Lower lobe of right lung (tissue), 2 donors: ENCODE data around the gene INPP4A. TPM values are rescaled to one million over a fixed set of nuclear protein-coding genes. Genes with fewer than 3 reads are reported as not detected.

ENCODE experiments used
- ATAC-seq, 2 donors: fragments of 200-7000 bp; cut with Tn5 transposase; one replicate each; pipeline ENCODE4 v1.9.1; 2020 to 2022; ENCODE audit warnings: mild to moderate bottlenecking in 2 of 2, moderate library complexity in 2 of 2
- DNase-seq: peaks from one replicate; pipeline ENCODE4 v3.0.0-alpha.2; 2020
- H3K27ac ChIP-seq: fragments of 200-600 bp; one replicate; pipeline ENCODE4 v1.8.0; 2022
- H3K27me3 ChIP-seq: fragments of 200-600 bp; one replicate; pipeline ENCODE4 v1.8.0; 2022; ENCODE audit warnings: low read depth
- H3K36me3 ChIP-seq: fragments of 200-600 bp; one replicate; pipeline ENCODE4 v1.8.0; 2022; ENCODE audit warnings: mild to moderate bottlenecking
- H3K4me1 ChIP-seq: fragments of 200-600 bp; one replicate; pipeline ENCODE4 v1.8.0; 2022
- H3K4me3 ChIP-seq: fragments of 200-600 bp; one replicate; pipeline ENCODE4 v1.8.0; 2022; ENCODE audit warnings: mild to moderate bottlenecking
- H3K9me3 ChIP-seq: fragments of 200-600 bp; one replicate; pipeline ENCODE4 v1.8.0; 2022
- intact Hi-C: fragments of 100-400 bp; cut with DNase I; formaldehyde crosslinking; loops from one replicate; pipeline ENCODE4 v1.11.0; 2022
- total RNA-seq: library from RNA; stranded (reverse); fragmentation: NEBNext Ultra II Directional; extraction: Animal tissue kit (Norgen Biotek cat#: 25700); gene quantifications from one replicate; pipeline ENCODE4 v1.2.1, GENCODE V29; 2021
- TF ChIP-seq, protein P1 (sequence below): fragments of 200-600 bp; IDR thresholded peaks from one replicate; pipeline ENCODE4 v1.8.0; 2022; ENCODE audit warnings: antibody characterized with exemption, mild to moderate bottlenecking
- donor health status: DM: no; HTN: yes; CAD: no; lungs with severe emphysema.

INPP4A gene
- total RNA-seq, 1 donor from 2014 or later, result 35.6 TPM

DNA sequence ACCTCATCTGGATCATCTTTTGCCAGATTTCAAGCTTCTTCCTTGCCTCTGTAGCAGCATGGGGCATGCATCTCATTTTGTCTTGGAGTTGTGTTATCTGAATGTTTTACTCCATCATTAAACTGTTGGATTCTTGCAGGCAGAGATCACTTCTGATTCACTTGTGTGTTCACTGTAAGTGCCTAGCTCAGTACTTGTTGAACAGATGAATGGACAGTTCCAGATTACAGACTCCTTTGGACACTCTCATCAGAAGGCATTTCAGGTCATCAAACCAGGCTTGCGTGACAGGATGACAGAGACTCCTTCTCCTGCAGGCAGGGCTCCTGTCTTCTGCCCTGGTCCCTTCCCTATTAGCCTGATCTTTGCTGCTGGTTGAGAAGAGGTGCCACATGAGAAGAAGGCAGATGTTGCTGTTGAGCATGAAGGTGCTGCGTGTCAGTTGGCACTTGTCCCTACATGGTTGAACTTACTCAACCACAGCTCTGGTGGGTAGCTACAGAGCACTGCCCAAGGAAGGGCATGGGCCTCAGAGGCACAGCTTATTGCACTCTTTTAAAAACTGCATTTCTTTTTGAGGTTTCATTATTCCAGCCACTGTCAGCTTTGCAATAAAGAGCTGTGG lies 58.9 kb downstream of the INPP4A start:
- no peak for ATAC-seq
- Histone ChIP-seq H3K4me3 (no peak overlapping the region), H3K27me3 (no peaks in the 10 kb centered on the region), H3K36me3 (no peaks in the 10 kb centered on the region), H3K4me1 (peaks cover 67% of the 10 kb centered on the region), H3K27ac (no peak overlapping the region), H3K9me3 (no peaks in the 10 kb centered on the region)
- TF ChIP-seq, protein P1, sequence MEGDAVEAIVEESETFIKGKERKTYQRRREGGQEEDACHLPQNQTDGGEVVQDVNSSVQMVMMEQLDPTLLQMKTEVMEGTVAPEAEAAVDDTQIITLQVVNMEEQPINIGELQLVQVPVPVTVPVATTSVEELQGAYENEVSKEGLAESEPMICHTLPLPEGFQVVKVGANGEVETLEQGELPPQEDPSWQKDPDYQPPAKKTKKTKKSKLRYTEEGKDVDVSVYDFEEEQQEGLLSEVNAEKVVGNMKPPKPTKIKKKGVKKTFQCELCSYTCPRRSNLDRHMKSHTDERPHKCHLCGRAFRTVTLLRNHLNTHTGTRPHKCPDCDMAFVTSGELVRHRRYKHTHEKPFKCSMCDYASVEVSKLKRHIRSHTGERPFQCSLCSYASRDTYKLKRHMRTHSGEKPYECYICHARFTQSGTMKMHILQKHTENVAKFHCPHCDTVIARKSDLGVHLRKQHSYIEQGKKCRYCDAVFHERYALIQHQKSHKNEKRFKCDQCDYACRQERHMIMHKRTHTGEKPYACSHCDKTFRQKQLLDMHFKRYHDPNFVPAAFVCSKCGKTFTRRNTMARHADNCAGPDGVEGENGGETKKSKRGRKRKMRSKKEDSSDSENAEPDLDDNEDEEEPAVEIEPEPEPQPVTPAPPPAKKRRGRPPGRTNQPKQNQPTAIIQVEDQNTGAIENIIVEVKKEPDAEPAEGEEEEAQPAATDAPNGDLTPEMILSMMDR, result no peak
- no peak for DNase-seq
- intact Hi-C loops, result no loop called here

DNA sequence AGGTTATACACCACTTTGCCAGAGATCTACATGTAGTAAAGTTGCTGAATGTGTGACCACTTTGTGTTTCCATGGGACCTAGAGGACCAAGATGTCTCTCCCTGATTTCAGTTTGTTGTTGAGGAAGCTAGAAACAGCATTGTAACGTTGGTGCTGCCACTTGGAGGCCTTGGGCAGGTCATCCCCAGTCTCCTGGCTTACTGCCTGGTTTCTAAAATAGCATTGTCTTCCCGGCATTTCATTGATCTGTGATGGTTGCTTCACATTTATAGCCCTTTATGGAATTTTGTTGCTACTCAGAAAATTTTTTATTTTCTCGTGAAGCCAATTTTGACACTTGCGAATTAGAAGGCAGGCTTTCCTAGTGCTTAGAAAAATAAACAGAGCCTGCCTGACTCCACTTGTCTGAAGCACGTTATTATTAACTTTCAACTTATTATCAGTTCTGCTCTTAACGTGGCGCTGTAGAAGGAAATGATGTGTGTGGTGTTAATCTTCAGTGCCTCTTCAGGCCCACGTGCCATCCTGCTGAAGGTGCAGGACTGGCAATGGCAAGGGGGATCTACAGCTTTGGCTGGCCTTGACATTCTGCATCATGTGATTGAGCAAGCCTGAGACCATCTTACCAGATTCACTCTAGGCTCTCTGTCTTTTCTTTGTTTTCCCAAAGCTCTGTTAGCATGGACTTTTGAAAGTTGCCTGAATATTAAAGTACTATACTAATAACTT lies 59.9 kb downstream of the INPP4A start:
- Histone ChIP-seq H3K4me3 (no peak overlapping the region), H3K27me3 (no peaks in the 10 kb centered on the region), H3K36me3 (no peaks in the 10 kb centered on the region), H3K9me3 (no peaks in the 10 kb centered on the region), H3K4me1 (peaks cover 73% of the 10 kb centered on the region), H3K27ac (peak overlapping the region; percentile 66)
- intact Hi-C loops, result no loop called here
- ATAC-seq (no peak), DNase-seq (no peak)
- TF ChIP-seq, protein P1, result no peak

DNA sequence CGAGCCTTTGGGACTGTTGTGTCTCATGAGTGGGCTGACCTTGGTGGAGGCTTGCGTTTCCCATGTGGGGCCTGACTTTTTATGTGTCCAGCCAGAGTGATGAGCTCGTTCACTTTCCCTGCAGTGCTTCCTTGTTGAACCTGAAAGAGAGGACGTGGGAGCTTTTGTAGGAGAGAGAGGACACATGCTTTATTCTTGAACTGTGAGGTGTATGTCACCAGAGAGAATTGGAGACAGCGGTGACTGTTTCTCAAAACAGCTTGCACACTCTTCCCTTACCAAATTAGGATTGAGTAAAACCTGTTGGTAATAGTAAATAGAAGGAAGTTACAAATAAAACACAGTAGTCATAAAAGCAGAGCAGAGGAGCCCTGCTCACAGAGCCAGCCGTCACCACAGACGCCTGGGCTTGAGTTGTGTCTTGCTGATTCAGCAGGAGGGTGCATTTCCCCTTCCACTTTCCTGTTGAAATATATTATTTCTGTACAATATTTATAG lies 60.7 kb downstream of the INPP4A start:
- H3K27me3 ChIP-seq, result no peaks in the 10 kb centered on the region
- TF ChIP-seq, protein P1, result no peak
- intact Hi-C loops, result no loop called here
- H3K36me3 ChIP-seq, result no peaks in the 10 kb centered on the region
- peak overlapping the region; percentile 66 for H3K27ac ChIP-seq
- DNase-seq (peak; percentile 84), ATAC-seq (peak; percentile 58 to 69)
- H3K9me3 ChIP-seq, result no peaks in the 10 kb centered on the region
- H3K4me3 ChIP-seq, result no peak overlapping the region
- peaks cover 73% of the 10 kb centered on the region for H3K4me1 ChIP-seq

DNA sequence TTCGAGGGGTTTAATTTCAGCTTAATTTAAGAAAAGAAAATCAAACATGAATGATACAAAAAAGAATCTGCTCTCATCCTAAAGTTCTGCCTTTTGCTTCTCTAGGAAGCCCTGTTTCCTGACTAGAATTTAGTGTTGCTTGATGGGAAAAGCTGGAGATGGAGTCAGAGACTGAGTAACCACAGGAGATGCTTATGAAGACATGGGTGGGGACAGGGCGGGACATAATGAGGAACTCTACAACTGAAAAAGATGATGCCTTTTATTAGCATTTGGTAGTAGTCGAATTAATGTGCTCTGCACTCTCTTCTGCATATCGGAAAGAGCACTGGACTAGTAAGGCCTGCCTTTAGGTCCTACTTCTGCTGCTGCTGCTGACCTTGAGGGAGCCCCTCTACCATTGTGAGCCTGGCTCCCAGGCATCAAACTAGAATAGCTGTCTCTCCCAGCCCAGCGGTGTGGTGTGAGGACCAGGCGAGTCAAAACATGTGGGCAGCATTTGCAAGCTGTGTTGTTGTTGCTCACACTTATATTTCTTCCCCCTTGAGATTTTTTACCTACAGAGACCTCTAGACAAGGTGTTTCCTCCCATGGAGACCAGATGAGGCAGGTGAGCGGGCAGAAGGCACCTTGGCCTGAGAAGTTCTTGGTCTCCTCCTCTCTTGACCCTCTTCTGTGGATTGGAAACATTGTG lies 61.5 kb downstream of the INPP4A start:
- Histone ChIP-seq H3K36me3 (no peaks in the 10 kb centered on the region), H3K4me3 (no peak overlapping the region), H3K4me1 (peaks cover 73% of the 10 kb centered on the region), H3K27ac (peak overlapping the region; percentile 52), H3K9me3 (no peaks in the 10 kb centered on the region), H3K27me3 (no peaks in the 10 kb centered on the region)
- TF ChIP-seq, protein P1, result no peak
- DNase-seq, result no peak
- no peak for ATAC-seq
- intact Hi-C loops, result no loop called here

DNA sequence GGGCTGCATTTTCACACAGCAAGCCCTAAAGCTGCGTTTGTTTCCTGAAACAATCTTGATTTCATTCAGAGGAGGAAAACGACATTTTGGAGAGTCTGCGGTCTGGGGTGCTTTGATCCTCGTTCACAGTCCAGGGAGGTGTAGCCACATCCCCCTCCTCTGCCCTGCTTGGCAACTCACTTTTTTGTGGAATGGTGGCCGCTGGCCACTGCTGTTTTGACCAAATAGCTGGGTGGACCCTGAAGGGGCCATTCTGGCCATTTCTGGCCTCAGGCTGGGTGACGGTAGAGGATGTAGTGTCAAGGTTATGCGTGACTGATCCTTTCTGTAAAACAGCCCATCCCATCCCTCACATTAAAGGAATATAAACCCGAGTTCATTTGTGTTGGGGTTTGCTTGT lies 62.2 kb downstream of the INPP4A start:
- Histone ChIP-seq H3K27me3 (no peaks in the 10 kb centered on the region), H3K36me3 (no peaks in the 10 kb centered on the region), H3K4me3 (no peak overlapping the region), H3K27ac (peak overlapping the region; percentile 52), H3K9me3 (no peaks in the 10 kb centered on the region), H3K4me1 (peaks cover 73% of the 10 kb centered on the region)
- intact Hi-C loops, result no loop called here
- TF ChIP-seq, protein P1, result no peak
- DNase-seq, result no peak
- ATAC-seq, result no peak
